ENCODE measurements around the gene DNAJC21. TPM values are rescaled to one million over a fixed set of nuclear protein-coding genes. Genes with fewer than 3 reads are reported as not detected.
A peak's percentile ranks its signal among the peaks of the same experiment; 100 is the strongest.

The DNAJC21 gene
- polyA plus RNA-seq (ENCODE audit: insufficient read length in 4 of 4) = 10 to 100 TPM; 49.3 to 89.6 (median 72.9) TPM

DNA sequence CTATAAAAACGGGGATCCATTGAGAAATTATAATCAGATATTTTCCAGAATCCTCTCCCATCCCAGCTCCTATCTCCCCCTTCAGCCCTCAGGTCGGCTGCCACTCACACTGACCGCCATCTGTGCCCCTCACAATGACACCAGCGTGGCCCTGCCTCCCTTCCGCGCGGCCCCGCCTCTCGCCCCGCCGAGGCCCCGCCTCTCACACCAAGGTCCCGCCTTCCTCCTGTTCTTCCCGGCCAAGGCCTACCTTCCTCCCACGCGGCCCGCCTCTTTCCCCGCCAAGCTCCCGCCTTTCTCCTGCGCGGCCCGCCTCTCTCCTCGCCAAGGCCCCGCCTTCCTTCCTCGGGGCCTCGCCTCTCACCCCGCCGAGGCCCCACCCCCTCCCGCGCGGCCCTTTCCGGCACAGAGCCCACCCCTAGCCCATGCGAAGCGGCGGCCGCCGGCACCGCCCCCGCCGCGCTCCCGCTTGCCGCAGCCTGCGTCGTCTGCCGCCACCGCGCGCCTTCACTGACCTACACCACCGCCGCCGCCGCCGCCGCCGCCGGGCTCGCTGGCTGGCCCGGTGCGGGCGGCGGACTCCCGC lies at the start of gene DNAJC21:
Gene DNAJC21 (plus strand): TSS at position 426 of the 586 bp plus-strand sequence. CDS start 261 bp downstream, outside the sequence.
- DNase-seq (ENCODE audit: low read depth in 4 of 4, low spot score in 3 of 4) = peak; percentile 90 to 93 (median 93)

DNA sequence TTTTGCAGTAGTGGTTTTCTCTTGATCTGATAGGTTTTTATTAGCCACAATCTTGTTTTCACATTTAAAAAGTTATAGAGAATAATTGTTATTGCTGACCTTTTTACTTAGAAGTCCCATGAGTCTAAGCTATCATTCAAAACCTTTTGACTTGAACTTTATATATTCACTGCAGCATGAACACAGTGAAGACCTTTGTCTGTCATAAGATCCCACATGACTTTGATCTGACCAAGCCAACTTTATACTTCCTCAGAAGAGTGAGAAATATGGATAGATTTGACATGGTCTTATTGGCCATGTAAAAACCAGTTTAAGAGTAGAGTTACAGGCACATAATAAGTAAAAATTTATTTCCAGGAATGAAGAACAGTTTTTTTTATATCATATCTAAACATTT lies 48.1 kb upstream of the DNAJC21 start:
- DNase-seq (ENCODE audit: low read depth in 4 of 4, low spot score in 3 of 4) = no peak

DNA sequence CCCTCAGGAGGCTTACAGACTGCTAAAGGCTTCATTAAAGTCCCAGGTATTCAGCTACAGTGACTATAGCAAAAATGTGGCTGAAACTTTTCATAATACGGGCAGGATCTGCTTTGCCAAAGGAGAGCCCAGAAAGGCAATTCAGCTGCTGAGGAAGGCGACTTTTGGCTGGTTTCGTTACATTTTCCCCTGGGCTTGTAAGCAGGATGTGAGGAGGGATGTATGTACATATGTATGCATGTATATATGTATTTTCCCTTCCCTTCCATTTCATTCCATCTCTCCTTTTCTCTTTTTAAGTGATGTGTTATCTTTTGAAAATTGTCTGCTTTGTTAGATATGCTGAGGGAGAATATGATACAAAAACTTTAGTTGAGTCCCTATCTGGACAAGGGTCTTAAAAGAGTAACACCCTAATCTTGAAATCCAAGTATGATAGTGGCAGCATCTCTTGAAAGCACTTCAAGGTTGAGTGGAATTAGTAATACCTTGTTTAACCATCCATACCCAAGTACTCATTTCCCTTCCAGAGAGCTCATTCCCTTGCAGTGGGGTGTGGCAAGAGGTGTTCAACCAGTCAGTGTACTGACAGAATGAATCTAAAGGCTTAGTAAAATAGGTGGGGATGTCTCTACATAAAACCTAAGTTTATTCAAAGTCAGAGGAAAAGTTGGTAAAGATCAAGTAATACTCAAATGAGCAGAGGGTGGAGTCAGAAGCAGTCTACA lies 42.8 kb upstream of the DNAJC21 start:
- DNase-seq (ENCODE audit: low read depth in 4 of 4, low spot score in 3 of 4) = no peak

DNA sequence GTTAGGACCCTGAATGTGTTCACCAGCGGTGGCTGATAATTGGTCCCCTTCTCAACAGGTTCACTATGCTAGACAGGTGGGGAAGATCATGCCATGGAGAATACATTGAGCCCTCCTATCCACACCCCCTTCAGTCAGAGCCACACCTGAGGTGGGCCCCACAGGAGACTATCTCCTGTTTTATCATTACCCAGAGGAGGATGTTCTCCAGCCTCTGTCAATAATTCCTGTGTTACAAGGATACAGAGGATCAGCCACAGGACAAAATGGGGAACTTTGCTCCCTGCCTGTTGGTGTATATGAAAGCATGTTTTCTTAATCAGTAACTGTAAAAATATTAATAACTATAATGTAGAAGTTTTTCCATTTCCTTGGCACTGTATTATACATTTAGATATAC lies 40.0 kb upstream of the DNAJC21 start:
- no peak for DNase-seq (ENCODE audit: low read depth in 4 of 4, low spot score in 3 of 4)

DNA sequence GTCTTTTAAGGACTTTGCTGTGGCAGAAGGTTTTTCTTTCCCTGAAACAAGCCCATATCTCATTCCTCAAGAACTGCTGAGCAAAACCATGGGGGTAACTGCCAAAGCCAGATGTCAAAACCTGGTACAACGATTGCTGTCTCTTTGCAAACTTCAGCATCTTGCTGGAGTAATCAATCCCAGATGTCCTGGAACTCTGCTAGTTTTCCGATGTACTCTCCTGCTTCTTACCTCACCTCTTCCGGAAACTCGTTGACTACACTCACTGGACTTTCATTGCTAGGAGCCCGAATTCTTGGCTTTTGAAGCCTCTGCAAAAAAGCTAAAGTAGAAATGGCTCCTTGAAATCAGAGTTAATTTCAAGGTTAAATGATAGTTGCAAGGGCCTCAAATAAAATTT lies 37.4 kb upstream of the DNAJC21 start:
- no peak for DNase-seq (ENCODE audit: low read depth in 4 of 4, low spot score in 3 of 4)

DNA sequence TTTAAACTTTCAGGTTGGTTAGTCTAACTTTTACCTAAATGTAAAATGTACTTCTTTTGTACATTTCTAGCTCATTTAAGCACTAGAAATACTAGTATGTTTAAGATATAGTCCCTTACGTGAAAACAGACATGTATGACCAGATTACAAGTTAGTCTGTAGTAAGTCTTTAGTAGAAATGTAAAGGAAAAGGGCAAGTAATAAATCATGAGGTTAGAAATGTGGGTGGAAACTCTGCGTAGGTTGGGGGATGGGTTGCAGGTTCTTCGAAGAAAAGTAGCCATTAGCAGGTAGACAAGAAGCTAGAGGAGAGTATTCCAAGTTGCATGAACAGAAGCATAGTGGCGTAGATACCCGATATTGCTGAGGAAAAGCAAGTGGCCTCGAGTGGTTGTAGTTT lies 36.9 kb upstream of the DNAJC21 start:
- DNase-seq (ENCODE audit: low read depth in 4 of 4, low spot score in 3 of 4) = no peak

DNA sequence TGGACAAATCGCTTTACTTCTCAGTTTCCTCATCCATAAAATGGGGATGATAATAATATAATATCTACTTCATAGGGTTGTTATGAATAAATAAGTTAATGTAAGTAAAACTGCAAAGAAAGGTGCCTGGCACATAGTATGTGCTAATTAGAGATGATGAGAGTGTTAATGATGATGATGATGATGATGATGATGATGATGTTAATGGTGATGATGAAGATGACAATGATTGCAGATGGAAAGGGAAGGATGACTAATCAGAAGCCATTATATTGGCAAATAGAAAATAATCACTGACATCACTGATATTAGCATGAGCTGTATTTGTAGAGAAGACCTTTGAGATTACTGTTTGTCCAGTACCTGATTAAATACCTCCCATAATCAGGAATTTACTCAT lies 34.6 kb upstream of the DNAJC21 start:
- no peak for DNase-seq (ENCODE audit: low read depth in 4 of 4, low spot score in 3 of 4)

DNA sequence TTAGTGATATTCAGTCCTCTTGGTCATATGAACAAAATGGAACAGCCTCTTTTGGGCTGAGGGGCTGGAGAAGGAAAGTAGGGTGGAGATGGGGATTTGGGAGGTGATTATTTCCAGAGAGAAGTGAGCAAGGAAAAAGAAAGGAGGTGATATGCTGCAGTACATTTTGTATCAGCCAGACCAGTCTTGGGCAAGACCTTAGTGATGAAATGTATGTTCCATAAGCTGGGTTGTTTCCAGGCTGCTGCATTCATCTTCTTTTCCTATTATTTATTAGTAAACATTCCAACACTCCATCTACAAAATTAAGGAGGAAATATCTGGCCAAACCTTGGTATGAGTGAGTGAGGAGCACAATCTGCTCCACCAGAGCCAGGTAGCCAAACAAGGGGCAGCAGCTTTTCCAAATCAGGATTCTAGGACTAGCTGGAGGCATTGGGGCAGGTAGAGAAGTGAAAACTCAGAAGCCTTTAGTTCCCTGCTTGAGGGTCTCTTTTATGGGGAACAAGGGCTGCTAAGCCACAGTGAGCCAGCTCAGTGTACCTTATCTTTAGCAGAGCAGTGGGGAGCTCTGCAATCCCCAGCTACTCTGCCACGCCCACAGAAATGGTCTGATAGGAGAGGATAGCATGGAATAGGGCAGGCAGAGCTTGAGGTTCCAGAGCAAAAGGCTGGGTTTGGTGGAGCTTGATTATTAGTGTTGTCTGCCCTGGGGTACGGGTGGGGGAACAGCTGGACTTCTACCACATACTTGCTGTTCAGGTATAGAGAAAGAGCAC lies 33.5 kb upstream of the DNAJC21 start:
- DNase-seq (ENCODE audit: low read depth in 4 of 4, low spot score in 3 of 4) = no peak

DNA sequence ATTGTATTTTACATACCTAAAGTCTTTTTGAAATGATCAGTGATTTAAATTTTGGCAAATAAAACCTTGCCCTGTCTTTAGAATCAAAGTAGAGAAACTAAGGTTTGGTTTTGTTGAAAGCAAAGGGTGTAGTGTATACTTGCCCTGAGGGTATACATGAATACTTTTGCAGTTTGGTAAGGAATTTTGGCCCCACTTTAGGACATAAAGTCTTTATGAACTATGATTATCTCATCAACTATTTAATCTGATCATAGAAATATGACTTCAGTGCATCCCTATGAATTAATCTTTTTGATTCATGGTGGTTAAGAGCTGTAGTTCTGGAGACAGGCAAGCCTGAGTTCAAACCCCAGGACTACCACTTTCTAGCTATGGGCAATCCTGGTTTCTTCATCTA lies 31.7 kb upstream of the DNAJC21 start:
- no peak for DNase-seq (ENCODE audit: low read depth in 4 of 4, low spot score in 3 of 4)

DNA sequence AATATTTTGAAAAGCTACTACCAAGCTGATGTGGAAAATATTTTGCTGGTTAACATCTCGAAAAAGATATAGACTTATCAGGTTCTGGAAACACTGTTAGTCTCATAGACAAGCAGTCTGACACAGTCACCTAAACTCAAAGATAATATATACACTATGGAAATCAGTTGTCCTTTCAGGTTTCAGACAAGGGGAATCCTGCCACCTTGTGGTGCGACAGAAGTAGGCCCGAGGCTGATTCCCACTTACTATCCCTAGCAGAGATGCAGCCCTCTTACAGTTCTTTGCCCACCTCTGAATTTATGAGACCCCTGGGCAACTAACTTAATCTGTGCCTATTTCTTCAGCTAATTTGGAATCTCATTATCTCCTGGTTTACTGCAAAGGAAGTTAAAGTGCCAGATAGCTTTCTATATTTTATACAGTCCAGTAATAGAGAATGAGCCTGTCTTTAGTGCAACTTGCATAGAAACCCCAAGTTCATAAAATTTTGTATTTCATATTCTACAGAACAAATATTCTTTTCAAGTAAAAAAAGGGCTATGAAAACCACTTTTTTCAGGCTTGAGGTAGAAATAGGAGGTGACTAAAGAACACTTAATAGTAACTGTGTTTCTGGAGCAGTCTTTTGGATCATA lies 31.0 kb upstream of the DNAJC21 start:
- DNase-seq (ENCODE audit: low read depth in 4 of 4, low spot score in 3 of 4) = peak; percentile 39 to 58 (median 54)

DNA sequence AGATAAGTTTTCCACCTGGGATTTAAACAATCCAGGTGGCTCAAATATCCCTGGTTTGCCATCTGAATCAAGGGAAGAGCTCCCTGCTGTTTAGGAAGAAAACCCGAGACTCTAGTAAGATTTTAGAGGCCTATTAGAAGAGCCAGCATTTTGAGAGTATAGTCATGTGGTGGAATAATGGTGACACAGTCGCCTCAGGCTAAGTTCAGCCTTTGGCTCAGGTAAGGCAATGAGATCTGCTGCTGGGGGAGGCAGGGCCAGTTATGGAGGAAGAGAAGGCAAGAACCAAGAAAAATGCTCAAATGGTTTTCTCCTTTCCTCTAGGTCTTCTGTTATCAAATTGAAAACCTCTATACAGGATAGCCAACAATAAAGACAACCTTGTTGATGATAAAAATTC lies 30.3 kb upstream of the DNAJC21 start:
- DNase-seq (ENCODE audit: low read depth in 4 of 4, low spot score in 3 of 4) = no peak

DNA sequence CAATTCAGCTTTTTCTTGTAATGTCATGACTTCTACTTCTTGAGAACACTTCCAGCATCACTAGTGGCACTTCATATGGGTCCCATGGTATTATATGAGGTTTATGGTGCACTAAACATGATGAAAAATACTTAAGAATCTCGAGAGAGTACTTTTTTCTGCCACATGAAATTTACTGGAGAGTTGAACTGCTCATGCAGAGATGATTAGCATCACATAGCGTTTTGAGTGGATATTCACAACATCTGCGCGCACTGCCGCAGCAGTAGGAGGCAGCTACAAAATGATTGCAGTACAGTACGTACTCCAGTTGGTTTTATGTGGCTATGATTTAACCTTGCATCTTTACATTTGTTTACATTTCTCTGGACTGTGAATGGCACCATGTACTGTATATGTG lies 28.7 kb upstream of the DNAJC21 start:
- DNase-seq (ENCODE audit: low read depth in 4 of 4, low spot score in 3 of 4) = no peak

DNA sequence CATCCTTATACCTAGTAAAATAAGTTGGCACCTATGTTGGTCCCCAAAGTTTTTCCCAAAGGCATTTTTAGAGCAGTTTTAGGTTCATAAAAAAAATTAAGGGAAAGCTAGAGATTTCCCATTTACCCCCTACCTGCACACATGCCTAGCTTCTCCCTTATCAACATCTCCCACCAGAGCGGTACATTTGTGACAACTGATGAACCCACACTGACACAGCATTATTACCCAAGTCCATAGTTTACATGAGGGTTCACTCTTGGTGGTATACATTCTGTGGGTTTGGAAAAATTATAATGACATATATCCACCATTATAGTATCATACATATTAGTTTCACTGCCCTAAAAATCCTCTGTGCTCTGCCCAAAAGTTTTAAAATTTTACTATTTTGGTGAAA lies 26.1 kb upstream of the DNAJC21 start:
- no peak for DNase-seq (ENCODE audit: low read depth in 4 of 4, low spot score in 3 of 4)

DNA sequence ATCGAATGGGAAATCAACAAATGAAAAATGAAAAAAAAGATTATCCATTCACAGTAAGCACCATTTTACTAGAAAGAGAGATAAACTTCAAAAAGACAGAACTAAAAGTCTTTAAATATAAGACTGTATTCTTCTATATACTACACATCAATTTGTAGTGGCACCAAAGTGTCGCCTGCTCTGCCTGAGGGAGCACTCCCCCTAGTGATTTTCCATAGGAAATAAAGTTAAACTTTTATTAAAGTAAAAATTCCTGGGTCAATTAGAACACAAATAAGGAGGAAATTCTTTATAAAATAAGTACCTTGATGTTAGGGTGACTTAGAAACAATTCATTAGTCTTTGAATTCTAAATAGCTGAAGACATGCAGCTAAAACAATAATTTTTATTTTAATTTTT lies 23.8 kb upstream of the DNAJC21 start:
- DNase-seq (ENCODE audit: low read depth in 4 of 4, low spot score in 3 of 4) = no peak

DNA sequence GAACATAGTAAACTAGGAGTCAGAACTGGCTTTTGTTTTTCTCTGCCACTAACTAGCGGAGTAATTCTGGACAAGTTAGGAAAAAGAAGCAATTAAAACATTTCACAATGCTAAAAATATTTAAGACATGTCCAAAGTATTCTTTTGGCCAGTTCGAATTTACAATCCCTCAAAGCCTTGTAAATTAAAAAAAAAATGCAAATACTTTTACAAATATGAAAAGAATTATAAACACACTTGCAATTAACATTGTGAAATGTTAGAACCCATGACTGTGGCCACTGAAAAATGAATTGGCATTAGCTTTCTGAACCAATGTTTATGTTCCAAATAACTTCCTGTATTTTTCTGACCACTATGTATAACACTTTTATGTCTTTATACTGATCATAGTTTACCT lies 16.3 kb upstream of the DNAJC21 start:
- no peak for DNase-seq (ENCODE audit: low read depth in 4 of 4, low spot score in 3 of 4)

DNA sequence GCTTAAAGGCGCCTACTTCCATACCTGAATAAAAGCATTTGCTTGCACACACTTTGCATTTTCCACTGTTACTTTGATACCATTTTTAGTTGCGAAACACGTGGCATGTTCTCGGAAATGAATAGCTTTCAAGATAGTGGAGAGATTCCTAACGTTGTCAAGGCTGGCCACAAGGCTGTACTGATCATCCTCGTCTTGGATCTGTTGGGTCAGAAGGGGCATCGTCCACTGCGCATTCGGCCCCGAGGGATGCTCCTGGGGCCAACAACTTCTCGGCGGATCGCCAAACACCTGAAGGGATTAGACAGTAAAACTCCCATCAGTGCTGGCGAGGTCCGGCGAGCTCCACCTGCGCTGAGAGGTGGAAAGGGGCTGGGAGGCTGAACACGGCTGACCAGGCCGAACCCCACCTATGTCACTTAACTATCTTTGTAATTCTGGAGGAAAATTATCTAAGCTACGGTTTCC lies 14.7 kb upstream of the DNAJC21 start:
- DNase-seq (ENCODE audit: low read depth in 4 of 4, low spot score in 3 of 4) = no peak

DNA sequence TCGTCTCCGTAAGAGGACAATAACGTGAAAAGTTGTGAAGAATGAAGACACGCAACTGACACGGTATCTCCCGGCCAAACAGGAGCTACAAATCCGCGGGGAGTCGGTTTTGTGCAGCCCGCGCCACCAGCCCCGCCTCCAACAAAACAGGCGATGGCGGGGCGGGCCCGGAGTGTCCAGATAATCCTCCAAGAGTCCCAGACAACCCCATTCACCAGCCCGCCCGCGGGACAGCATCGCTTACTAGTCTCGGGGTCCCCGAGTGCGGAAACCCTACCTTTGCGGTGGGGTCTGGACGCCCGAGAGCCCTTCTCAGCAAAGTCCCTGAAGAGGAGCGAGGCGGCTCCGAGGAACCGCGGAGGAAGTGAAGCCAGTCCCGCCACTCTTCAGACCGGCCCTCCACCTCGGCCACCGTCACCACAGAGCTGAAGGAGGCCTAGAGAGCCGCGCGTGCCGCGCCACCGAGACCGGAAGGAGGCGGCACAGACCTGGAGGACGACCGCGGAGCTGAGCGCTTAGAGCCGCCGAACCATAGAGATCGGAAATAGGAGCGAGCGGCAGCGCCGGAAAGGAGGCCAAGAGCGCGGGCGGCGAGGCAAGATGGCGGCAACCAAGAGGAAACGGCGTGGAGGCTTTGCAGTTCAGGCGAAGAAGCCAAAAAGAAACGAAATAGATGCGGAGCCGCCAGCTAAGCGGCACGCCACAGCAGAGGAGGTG lies 14.1 kb upstream of the DNAJC21 start, which contains the start of the genes BRIX1 and RAD1:
Gene BRIX1 (plus strand): TSS at position 573 of the 717 bp plus-strand sequence. CDS start 28 bp downstream, at position 601.
Gene RAD1 (minus strand): TSS at position 366 of the 717 bp plus-strand sequence. CDS start 612 bp downstream, outside the sequence.
- peak; percentile 92 to 95 (median 93) for DNase-seq (ENCODE audit: low read depth in 4 of 4, low spot score in 3 of 4)

DNA sequence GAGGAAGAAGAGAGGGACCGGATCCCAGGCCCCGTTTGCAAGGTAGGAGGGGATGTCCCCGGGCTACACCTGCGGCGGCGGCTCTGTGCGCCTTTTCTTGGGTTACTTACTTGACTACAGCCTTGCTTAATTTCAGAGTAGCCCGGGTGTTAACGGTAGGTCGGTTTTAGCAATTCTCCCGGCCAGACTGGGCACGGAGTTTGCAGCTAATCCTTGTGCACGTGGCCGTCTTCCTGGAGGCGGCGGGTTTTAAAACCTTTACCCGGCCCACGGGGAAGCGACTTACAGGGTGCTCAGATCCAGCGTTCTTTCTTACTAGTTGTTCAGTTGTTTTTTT lies 13.5 kb upstream of the DNAJC21 start:
- DNase-seq (ENCODE audit: low read depth in 4 of 4, low spot score in 3 of 4) = no peak

DNA sequence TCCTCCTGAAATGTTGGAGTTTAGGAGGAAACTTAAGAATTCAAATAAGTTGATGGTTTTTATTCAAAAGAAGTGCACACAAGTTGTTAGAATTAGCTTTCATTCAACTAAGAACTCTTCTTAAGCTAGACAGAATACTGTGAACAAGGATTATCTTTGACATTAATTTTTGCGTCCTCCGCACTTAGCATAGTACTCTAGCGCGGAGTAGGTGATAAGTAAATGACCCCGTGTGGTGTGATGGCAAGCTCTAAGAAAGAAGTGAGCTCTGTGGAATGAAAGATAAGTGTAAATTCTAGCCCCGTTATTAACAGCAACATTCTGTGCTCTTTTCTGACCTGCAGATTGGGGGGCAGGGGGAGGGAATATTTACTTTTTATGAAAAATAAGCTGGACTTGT lies 12.8 kb upstream of the DNAJC21 start:
- no peak for DNase-seq (ENCODE audit: low read depth in 4 of 4, low spot score in 3 of 4)

DNA sequence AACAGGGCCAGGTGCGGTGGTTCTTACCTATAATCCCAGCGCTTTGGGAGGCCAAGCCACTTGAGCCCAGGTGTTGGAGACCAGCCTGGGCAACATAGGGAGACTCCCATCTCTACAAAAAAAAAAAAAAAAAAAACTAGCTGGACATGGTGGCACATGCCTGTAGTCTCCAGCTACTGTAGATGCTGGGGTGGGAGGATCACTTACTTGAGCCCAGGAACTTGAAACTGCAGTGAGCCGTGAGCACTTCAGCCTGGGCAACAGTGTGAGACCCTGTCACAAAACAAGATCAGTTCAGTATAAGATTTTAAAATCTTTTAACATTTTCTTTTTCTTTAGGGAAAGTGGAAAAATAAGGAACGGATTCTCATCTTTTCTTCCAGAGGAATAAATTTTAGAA lies 11.3 kb upstream of the DNAJC21 start:
- DNase-seq (ENCODE audit: low read depth in 4 of 4, low spot score in 3 of 4) = no peak

All from left renal pelvis (tissue), 4 donors.